GM18861 (cell line): Measurements from ENCODE around the gene EYA4.

Experiments used
- ATAC-seq: cut with Tn5 transposase; IDR thresholded peaks from one replicate; pipeline ENCODE4 v1.9.1; 2021; ENCODE audit not compliant: unreplicated experiment

The EYA4 gene

GRCh38 chr6:133343220-133343619, 102.1 kb downstream of the EYA4 start:
- ATAC-seq, result no peak

GRCh38 chr6:133348846-133349245, 107.7 kb downstream of the EYA4 start:
- no peak for ATAC-seq

- ATAC-seq, result no peak
Measured at GRCh38 chr6:133350928-133351327, 109.8 kb downstream of the EYA4 start.

DNA sequence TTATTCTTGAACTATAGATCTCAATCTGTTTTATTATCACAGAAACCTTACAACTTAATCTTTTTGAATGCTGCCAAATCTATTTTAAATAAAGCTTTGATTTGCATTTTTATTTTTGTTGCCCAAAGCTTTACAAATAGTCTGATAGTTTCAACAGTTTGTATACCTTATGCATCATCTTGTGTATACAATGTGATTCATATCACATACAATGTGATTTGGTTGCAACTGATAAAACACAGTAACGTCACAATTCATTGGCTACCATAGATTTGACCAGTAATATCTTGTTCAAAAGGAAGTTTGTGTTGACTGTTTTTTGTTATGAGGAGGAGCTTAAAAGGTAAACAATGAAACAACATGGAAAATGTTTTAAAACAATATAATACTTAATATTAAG, 110.9 kb downstream of the EYA4 start:
- ATAC-seq, result no peak

GRCh38 chr6:133353061-133353460, 111.9 kb downstream of the EYA4 start:
- ATAC-seq, result no peak

DNA sequence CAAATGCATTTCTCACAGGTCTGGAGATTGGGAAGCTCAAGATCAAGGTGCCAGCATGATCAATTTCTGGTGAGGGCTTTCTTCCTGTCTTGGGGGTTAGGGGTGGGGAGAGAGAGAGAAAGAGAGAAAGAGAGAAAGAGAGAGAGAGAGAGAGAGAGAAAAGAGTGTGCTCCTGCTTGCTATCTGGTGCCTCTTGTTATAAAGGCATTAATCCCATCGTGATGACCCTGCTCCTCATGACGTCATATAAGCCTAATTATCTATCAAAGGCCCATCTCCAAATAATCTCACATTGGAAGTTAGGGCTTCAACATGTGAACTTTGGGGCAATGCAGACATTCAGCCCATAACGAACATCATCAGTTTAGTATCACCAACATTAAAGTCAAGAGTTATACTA, 114.8 kb downstream of the EYA4 start:
- no peak for ATAC-seq

GRCh38 chr6:133358574-133359150, 117.5 kb downstream of the EYA4 start:
- no peak for ATAC-seq

- ATAC-seq, result no peak
Measured at GRCh38 chr6:133359256-133359655, 118.1 kb downstream of the EYA4 start.

- no peak for ATAC-seq
Measured at GRCh38 chr6:133359760-133360159, 118.6 kb downstream of the EYA4 start.

DNA sequence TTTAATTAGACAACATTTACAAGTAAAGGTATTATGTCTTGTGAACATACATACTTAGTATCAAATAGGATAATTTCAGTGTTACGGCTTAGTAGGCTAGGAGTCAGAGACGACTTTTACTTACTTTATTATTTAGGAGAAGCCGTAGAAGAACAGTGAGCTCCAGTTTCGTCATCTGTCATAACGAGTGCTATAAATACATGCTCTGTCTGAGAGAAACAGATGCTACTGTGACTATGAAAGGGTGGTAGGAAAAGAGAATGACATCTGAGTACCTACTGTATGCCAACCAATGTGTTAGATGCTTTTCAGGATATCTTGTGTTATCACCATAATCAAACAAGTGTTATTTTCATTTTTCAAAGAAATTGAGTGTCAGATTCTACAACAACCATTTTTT, 119.0 kb downstream of the EYA4 start:
- ATAC-seq, result no peak

DNA sequence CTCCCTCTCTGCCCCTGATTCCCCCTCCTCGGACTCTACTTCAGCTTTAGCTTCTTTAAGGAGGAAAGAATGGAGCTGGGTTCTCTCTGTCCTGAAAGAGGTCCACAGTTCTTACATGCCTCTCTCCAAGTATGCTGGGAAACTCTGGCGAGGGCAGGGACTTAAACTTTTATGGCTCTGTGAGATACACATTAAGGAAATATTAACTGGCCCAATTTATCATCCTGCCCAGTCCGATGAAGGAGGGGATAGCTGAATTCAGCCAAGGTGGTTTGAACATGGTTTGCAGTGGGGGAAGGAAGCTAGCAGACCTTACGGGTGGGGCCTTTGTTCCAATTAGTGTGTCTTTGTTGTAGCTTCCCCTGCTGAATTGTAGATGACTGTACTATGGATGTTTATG, 121.7 kb downstream of the EYA4 start:
- no peak for ATAC-seq

- no peak for ATAC-seq
Measured at GRCh38 chr6:133368664-133369063, 127.5 kb downstream of the EYA4 start.

DNA sequence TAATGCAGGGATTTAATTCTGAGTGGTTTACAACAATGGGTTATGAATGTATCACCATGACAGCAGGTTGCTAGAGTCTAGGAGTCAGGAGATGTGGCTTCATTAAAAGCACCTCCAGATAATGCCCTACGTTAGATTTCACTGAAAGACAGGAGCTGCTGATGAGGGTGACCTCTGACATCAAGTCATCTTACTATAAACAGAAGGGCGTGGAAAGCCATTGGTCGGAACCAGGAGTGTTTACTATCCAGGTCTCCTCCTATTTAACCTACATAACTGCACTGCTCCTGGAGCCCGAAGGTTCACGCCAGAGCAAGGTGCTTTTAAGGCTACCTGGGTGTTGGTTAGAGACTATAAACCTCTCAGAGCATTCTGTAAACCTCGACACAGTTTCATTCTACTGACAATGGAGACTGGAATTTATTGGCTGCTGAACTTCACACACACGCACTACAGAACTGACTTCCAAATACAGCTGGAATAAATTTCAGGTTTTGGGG, 128.7 kb downstream of the EYA4 start:
- no peak for ATAC-seq

GRCh38 chr6:133376743-133377142, 135.6 kb downstream of the EYA4 start:
- ATAC-seq, result no peak

GRCh38 chr6:133377219-133377618, 136.1 kb downstream of the EYA4 start:
- no peak for ATAC-seq

DNA sequence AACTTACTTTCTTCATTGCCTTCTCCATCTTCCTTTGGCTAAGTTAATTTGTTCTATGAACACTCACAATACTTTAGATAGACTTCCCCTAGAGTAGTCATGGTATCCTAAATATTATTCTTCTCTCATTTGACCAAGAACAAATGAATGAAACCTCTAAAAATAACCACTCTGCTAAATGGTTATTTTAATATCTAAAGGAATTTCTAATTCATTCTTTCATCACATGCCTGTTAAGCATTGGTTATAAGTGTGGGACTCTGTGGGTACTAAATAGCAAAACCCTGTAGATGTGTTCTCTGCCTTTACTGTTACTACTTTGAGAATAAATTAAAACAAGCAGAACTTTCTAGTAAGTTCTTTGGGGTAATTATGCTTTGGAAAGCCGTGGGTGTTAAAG, 138.9 kb downstream of the EYA4 start:
- ATAC-seq, result no peak

GRCh38 chr6:133380723-133381122, 139.6 kb downstream of the EYA4 start:
- no peak for ATAC-seq

GRCh38 chr6:133388731-133389130, 147.6 kb downstream of the EYA4 start:
- ATAC-seq, result no peak

DNA sequence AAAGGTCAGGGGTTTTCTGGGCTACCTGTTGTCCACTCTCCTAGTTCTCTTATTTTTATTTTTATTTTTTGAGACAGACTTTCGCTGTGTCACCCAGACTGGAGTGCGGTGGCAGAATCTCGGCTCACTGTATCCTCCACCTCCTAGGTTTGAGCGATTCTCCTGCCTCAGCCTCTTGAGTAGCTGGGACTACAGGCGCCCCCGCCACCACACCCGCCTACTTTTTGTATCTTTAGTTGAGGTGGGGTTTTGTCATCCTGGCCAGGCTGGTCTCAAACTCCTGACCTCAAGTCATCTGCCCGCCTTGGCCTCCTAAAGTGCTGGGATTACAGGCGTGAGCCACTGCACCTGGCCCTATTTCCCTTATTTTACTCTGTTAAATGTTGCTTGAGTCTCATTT, 149.0 kb downstream of the EYA4 start:
- ATAC-seq, result no peak

DNA sequence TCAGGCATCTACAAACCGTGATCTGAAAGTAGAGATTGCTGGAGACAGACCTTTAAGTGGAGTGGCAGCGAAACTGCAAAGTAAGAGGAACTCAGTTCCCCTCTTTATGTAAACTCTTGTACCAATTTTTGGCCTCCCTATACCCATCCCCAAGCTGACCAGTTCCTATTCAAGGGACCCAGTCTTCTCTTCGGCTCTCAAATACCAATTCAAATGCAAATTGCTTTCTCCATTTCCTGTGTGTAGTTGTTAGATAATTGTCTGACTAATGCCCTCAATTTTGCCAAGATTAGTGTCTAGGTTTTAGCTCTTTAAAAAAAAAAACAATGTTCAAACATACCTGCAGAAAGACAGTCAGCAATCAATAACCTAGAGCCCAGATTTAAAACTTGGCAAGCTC, 150.9 kb downstream of the EYA4 start:
- ATAC-seq, result no peak

- ATAC-seq, result no peak
Measured at GRCh38 chr6:133392641-133393040, 151.5 kb downstream of the EYA4 start.

DNA sequence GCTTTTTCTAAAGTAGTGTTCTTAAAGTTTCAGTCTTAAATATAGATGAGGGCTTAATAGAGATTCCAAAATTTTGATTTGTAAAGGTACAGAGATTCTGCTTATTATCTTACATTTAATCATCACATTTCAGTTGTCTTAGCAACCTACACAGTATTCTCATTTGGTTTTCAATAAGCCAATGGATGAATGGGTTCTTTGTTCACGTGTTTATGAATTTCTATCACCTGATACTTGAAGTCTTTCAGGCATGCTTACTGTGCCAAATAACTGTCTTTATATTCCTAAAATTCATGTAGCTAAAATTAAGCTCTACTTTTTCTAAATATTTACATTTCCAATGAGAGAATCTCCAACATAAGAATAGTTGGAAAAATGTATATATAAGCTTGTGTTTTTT, 152.7 kb downstream of the EYA4 start:
- no peak for ATAC-seq

GRCh38 chr6:133394630-133395029, 153.5 kb downstream of the EYA4 start:
- no peak for ATAC-seq
